Measurements from ENCODE around the gene HAPLN1.
"Not testable (repeated sequence)": the region's sequence is repeated elsewhere in the genome, so short reads cannot be mapped to it uniquely, and the experiment has no call there.

The HAPLN1 gene

DNA sequence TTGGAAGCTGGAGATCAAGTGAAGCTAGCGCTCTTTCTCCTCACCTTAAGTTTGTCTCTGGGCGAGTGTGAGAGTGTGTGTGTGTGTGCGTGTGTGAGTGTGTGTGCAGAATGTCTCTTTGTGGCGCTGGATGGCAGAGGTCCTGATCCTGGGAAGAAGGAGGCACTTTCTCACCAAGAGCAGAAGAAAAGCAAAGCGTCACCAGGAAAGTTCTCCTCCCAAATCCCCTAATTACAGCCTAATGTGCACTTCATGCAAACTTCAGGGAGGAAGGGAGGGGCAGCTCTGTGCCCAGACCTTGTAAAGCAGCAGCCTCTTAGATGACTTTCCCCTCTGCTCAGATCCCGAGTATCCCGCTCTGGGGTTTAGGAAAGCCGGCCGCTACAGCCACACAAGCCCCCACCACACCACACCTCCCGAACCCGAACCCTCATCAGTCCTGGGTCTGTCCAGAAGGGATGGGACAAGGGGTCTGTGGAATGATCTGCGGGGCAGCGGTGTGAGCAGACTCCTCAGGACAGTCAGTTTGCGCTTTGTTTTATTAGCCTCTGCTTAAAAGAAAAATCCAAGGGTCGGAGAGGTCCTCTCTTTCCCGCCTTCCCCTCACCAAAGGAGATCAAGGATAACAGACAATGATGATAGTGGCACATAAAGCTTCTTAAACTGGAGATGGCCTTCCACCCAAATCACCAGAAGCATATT is at the start of gene HAPLN1:
Gene HAPLN1, minus strand, starts transcription at position 20 of the 702 bp plus-strand sequence. CDS start 47,332 bp downstream, outside the sequence.
- H3K9me3 Mint-ChIP-seq: no peaks in the 10 kb centered on the region
- ATAC-seq (peak; percentile 33), DNase-seq (no peak)
- H3K27me3 Mint-ChIP-seq: peaks cover 46% of the 10 kb centered on the region
- no peak within 1 kb of the TSS for H3K27ac Mint-ChIP-seq
- peaks cover 12% of the 10 kb centered on the region for H3K4me1 Mint-ChIP-seq
- H3K4me3 Mint-ChIP-seq: peak within 1 kb of the TSS; percentile 83

DNA sequence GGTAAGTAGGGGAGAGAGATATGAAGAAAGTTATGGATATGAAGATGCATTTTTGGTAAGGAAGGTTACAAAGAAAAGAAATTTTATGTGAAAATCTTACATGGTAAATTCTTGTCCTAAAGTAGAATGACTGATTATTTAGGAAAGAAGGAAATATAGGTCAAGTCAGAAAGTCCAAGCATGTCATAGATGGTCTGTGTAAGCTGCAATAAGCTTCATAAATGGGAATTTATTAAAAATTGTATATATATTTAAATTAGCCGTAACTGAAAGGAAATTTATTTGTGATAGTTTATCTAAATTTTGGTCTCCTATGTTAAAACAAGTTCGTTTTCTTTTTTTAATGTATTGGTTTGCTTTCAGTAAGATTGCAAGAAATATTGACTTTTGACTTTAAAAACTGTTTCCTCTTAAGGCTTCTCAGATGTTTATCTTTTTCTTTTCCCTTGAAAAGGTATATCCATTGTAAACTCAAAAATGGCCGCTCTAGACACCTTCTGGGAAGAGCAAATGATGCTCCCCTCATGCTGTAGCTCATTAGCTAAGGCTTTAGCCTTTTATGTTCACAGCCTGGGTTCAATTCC is 46.8 kb upstream of the HAPLN1 start:
- ATAC-seq (no peak), DNase-seq (no peak)
- Mint-ChIP-seq H3K9me3 (peaks cover 0 to 16% of the 10 kb centered on the region in 2 donors), H3K27me3 (no peaks in the 10 kb centered on the region), H3K4me3 (no peak overlapping the region), H3K4me1 (no peaks in the 10 kb centered on the region), H3K27ac (no peak overlapping the region)

DNA sequence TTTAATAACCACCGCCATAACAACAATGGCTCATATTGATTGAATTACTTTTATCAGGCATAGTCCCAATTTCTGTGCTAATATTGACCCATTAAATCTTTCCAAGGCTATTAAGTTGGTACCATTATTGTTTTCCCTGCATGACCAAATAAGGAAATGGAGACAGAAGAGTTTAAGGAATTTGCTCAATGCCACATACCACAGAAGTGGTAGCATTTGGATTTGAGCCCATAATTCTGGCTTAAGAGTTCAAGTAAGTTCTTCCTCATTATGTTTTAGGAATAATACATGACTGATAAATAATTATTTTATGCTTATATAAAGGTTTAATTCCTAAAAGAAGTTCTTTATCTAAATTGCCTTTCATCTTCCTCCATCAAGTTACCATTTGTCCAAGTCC is 43.4 kb upstream of the HAPLN1 start:
- DNase-seq (no peak), ATAC-seq (no peak)
- Mint-ChIP-seq H3K4me3 (no peak overlapping the region), H3K27ac (no peak overlapping the region), H3K4me1 (no peaks in the 10 kb centered on the region), H3K9me3 (peaks cover 0 to 16% of the 10 kb centered on the region in 2 donors), H3K27me3 (no peaks in the 10 kb centered on the region)

DNA sequence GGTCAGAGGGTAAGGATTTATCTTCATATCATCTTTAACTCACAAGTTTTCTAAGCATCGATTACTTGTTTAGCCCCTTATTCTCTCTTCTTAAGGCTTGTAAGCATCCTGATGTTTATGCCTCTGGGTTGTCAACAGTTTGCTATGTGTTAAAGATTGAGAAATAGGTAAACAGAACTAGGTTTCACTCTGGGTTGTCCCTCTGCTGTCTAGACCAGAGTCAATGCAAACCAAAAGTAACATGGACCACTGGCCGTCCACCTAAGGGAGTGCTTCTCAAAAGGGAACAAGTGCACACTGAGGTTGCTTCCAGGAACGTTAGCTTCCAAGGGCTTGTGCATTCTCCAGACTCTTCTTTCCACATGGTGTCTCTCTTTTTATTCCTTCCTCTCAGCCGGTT is 39.9 kb upstream of the HAPLN1 start:
- no peaks in the 10 kb centered on the region for H3K4me1 Mint-ChIP-seq
- DNase-seq: no peak
- H3K27ac Mint-ChIP-seq: no peak overlapping the region
- peaks cover 4 to 8% of the 10 kb centered on the region in 2 donors for H3K9me3 Mint-ChIP-seq
- ATAC-seq: no peak
- no peak overlapping the region for H3K4me3 Mint-ChIP-seq
- no peaks in the 10 kb centered on the region for H3K27me3 Mint-ChIP-seq

DNA sequence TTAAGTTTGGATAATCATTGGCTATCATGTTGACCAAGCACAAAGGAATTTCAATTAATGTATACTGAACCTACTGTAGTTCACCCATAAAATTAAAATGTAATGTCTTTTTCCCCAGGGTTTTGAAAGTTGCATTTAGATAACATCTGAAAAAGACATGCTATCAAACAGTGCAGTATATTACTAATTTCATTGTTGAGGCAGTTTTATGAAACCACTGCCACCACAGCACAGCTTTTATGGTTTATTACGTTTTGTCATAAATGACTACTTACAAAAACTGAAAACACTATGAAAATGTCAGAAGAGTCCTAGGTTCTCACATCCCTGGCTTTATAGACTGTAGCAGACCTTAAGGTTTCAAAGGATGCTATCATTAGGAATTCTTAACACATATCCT is 32.0 kb upstream of the HAPLN1 start:
- no peaks in the 10 kb centered on the region for H3K4me1 Mint-ChIP-seq
- no peak overlapping the region for H3K4me3 Mint-ChIP-seq
- H3K27ac Mint-ChIP-seq: no peak overlapping the region
- DNase-seq (no peak), ATAC-seq (no peak)
- H3K9me3 Mint-ChIP-seq: peaks cover 9 to 17% of the 10 kb centered on the region in 2 donors
- no peaks in the 10 kb centered on the region for H3K27me3 Mint-ChIP-seq

DNA sequence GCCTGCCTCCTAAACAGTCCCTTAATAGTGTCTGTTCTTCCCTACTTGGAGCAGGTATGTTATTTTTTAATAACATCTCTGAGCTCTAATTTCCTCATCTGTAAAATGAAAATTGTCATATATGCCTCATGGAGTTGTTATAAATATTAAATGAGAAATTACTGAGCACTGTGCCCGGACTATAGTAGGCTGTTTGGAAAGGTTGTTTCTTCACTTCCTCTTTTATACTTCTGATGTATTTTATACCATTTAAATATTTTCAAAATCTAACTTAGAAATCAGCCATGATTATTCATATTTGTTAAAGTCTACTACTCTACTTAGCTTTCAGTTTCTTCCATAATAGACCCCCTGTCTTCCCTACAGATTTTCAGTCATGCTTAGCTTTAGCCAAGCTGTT is 30.5 kb upstream of the HAPLN1 start:
- no peak for ATAC-seq
- no peak for DNase-seq
- H3K27ac Mint-ChIP-seq: no peak overlapping the region
- no peaks in the 10 kb centered on the region for H3K27me3 Mint-ChIP-seq
- H3K4me1 Mint-ChIP-seq: no peaks in the 10 kb centered on the region
- no peak overlapping the region for H3K4me3 Mint-ChIP-seq
- H3K9me3 Mint-ChIP-seq: peaks cover 9 to 14% of the 10 kb centered on the region in 2 donors

DNA sequence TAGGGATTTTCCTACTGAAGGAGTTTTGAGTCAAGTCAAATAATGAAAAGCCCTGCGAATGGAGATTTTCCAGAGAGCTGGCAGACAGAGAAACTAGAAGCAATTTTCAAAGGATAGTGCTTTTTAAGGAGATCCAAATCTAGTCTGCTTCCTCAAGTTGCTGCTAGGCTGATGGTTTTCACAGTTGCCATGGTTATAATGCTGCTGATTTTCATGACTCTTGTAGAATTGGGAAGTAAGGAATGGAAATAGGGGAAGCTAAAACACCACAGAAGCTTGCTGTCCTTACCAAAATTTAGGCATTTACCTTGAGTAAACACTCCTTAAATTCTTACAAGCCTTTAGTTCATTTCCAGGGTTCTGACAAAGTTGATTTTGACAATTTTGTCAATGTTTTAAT is 30.1 kb upstream of the HAPLN1 start:
- Mint-ChIP-seq H3K27me3 (no peaks in the 10 kb centered on the region), H3K27ac (no peak overlapping the region), H3K9me3 (peaks cover 9% of the 10 kb centered on the region in 2 donors), H3K4me1 (no peaks in the 10 kb centered on the region), H3K4me3 (no peak overlapping the region)
- DNase-seq: no peak
- ATAC-seq: no peak

DNA sequence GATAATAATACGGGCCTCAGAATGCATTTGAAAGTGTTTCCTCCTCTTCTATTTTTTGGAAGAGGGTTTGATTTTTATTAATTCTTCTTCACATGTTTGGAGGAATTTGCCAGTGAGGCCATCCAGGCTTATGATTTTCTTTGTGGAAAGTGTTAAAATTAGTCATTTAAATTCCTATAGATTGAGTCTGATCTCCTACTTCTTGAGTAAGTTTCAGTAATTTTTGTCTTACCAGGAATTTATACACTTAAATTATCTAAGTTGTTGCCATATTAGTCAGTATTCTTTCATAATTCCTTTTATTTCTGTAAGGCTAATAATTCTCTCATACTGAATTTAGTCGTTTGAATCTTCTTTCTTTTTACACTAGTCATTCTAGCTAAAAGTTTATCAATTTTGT is 25.2 kb upstream of the HAPLN1 start:
- no peak overlapping the region for H3K27ac Mint-ChIP-seq
- DNase-seq: no peak
- no peak overlapping the region for H3K4me3 Mint-ChIP-seq
- peaks cover 9% of the 10 kb centered on the region in 2 donors for H3K9me3 Mint-ChIP-seq
- H3K27me3 Mint-ChIP-seq: no peaks in the 10 kb centered on the region
- H3K4me1 Mint-ChIP-seq: no peaks in the 10 kb centered on the region
- no peak for ATAC-seq

DNA sequence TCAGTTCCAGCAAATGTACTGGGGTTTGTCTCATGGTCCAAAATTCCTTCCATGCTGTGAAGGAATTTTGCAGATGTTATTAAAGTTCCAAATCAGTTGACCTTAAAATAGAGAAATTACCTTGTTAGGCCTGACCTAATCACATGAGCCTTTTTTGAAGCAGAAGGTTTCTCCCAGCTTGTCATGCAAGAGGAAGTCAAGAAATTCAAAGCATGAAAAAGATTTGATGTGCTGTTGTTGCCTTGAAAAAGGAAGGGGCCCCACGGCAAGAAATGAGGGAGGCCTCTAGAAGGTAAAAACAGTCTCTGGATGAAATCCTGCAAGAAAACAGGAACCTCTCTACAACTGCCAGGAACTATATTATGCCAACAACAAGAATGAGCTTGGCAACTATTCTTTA is 24.2 kb upstream of the HAPLN1 start:
- H3K27me3 Mint-ChIP-seq: no peaks in the 10 kb centered on the region
- DNase-seq (no peak), ATAC-seq (no peak)
- no peak overlapping the region for H3K27ac Mint-ChIP-seq
- no peak overlapping the region for H3K4me3 Mint-ChIP-seq
- H3K9me3 Mint-ChIP-seq: peaks cover 6 to 8% of the 10 kb centered on the region in 2 donors
- no peaks in the 10 kb centered on the region for H3K4me1 Mint-ChIP-seq

DNA sequence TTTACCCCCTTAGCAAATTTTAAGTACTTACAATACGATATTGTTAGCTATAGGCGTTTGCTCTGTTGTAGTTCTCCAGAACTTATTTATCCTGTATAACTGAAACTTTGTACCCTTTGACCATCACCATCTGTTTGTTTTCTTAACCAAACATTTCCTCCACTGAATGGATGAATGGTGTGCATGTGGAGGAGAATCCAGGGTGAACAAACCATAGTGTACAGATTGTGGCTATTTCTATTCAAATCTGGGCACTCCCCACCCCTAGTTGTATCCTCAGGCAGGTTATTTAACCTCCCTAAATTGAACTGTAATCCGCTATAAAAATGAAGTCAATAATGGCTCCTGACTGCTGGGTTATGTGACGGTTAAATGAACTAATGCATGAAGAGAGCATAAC is 21.4 kb upstream of the HAPLN1 start:
- ATAC-seq (no peak), DNase-seq (no peak)
- no peaks in the 10 kb centered on the region for H3K4me1 Mint-ChIP-seq
- H3K27me3 Mint-ChIP-seq: no peaks in the 10 kb centered on the region
- no peak overlapping the region for H3K27ac Mint-ChIP-seq
- H3K9me3 Mint-ChIP-seq: no peaks in the 10 kb centered on the region
- no peak overlapping the region for H3K4me3 Mint-ChIP-seq

DNA sequence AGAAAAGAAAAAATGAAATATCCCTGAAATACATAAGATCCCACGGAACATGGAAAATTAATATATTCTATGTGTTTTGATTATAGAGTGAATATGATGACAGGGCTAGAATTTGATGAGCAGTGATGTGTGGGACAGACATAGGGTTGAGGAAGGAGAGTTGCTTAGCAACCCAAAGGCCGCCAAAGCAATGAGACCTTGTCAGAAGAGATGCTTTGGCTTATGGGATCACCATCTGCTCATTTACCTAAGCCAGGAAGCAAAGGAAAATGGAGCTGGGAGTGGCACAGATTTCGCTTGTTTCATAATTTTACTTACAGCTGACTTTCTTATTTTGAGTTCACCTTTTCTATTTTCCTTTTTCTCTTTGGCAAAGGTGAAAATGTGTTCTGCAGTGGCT is 20.9 kb upstream of the HAPLN1 start:
- no peak overlapping the region for H3K4me3 Mint-ChIP-seq
- H3K27ac Mint-ChIP-seq: no peak overlapping the region
- H3K27me3 Mint-ChIP-seq: no peaks in the 10 kb centered on the region
- no peak for DNase-seq
- H3K4me1 Mint-ChIP-seq: no peaks in the 10 kb centered on the region
- H3K9me3 Mint-ChIP-seq: no peaks in the 10 kb centered on the region
- ATAC-seq: no peak

DNA sequence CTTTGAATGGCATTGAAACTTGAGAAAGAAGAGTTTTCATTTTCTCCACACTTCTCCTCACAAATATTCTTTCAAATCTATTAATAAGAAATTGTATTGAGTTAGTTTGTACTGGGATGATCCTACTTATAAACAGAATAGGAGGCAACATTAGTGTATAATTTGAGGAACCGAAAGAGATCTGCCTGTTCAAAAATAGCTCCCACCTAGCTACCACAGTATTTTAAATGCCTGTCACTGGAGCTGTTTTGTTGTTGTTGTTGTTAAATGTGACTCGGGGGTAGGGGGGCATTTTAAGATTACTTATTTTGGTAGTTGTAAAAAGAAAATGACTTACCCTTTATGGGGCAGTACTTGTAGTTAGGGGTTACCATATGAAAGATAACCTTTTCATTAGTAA is 20.1 kb upstream of the HAPLN1 start:
- Mint-ChIP-seq H3K27me3 (no peaks in the 10 kb centered on the region), H3K27ac (no peak overlapping the region), H3K9me3 (no peaks in the 10 kb centered on the region), H3K4me1 (no peaks in the 10 kb centered on the region), H3K4me3 (no peak overlapping the region)
- ATAC-seq (no peak), DNase-seq (no peak)

DNA sequence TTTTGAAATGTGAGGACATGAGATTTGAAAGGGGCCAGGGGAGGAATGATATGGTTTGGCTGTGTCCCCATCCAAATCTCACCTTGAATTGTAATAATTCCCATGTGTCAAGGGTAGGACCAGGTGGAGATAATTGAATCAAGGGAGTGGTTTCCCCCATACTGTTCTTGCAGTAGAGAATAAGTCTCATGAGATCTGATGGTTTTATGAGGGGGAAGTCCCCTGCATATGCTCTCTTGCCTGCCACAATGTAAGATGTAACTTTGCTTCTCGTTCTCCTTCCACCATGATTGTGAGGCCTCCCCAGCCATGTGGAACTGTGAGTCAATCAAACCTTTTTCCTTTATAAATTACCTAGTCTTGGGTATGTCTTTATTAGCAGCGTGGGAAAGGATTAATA is 15.5 kb upstream of the HAPLN1 start:
- not testable (repeated sequence) for ATAC-seq, H3K4me1 Mint-ChIP-seq, H3K27ac Mint-ChIP-seq, DNase-seq, H3K27me3 Mint-ChIP-seq, H3K4me3 Mint-ChIP-seq
- peaks cover 0 to 12% of the 10 kb centered on the region in 2 donors for H3K9me3 Mint-ChIP-seq

DNA sequence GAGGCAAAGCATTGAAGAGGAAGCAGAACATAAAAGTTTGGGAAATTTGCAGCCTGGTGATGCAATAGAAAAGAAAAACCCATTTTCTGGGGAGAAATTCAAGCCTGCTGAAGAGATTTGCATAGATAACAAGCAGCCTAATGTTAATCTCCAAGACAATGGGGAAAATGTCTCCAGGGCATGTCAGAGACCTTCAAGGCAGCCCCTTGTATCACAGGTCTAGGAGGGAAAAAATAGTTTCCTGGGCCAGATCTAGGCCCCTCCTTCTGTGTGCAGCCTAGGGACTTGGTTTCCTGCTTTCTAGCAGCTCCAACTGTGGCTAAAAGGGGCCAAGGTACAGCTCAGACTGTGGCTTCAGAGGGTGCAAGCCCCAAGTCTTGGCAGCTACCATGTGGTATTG is 14.4 kb upstream of the HAPLN1 start:
- peaks cover 0 to 12% of the 10 kb centered on the region in 2 donors for H3K9me3 Mint-ChIP-seq
- not testable (repeated sequence) for H3K4me1 Mint-ChIP-seq, H3K27me3 Mint-ChIP-seq, H3K4me3 Mint-ChIP-seq, H3K27ac Mint-ChIP-seq, DNase-seq, ATAC-seq

DNA sequence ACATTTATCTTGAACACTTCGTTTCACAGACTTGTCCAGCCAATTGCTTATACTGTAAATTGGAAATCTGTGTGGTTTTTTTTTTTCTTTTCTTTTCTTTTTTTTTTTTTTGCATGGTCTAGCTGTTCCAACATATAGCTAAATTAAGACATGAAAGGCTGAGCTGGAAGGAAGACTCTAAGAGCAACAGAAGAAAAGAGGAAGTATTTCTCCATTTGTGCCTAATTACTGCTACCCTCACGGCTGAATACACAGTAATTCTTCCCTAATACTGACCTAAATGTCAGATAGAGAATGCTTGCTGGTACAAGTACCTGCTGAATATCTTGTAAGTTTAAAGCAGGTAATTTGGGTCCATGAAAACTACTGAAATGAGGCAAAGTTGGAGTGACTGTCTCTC is 11.0 kb upstream of the HAPLN1 start:
- ATAC-seq (no peak), DNase-seq (no peak)
- Mint-ChIP-seq H3K27me3 (peaks cover 14% of the 10 kb centered on the region), H3K27ac (no peak overlapping the region), H3K4me3 (no peak overlapping the region), H3K9me3 (peaks cover 0 to 12% of the 10 kb centered on the region in 2 donors), H3K4me1 (no peaks in the 10 kb centered on the region)

DNA sequence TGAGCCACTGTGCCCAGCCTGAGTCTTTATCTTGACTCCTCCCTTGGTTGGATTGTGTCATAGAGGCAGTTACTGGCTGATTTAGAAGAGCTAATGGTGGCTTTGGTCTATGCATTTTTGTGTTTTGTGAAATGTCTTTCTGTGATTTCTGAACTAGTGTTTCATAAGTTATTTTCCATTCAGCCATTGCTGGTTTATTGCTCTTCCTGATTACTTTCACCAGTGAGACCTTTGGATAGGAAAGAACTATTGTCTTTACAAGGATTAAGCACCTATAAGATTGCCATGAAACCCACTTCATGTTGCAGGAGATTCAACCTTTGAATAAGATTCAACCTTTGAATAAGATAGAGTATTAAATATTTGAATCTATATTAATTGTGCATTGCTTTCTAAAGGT is 8.7 kb upstream of the HAPLN1 start:
- ATAC-seq: no peak
- Mint-ChIP-seq H3K9me3 (peaks cover 0 to 5% of the 10 kb centered on the region in 2 donors), H3K27me3 (peaks cover 16% of the 10 kb centered on the region)

DNA sequence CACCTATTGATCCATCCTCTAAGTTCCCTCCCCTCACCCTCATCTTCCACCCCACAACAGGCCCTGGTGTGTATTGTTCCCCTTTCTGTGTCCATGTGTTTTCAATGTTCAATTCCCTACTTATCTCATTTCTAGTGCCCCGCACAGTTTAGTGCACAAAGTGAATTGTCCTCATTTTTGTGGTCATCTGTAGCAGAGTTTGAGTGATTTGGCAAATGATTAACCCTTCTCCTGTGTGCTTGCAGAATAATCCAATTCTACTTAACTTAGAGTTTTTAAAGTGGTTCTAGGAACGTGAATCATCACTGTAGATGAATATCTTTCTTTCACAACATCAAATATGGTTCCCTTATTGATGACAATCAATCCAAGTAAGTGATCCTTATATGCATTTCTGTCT is 6.3 kb upstream of the HAPLN1 start:
- peaks cover 6% of the 10 kb centered on the region for H3K4me1 Mint-ChIP-seq
- peaks cover 35% of the 10 kb centered on the region for H3K27me3 Mint-ChIP-seq
- H3K9me3 Mint-ChIP-seq: no peaks in the 10 kb centered on the region
- ATAC-seq (no peak), DNase-seq (no peak)
- H3K27ac Mint-ChIP-seq: no peak overlapping the region
- H3K4me3 Mint-ChIP-seq: no peak overlapping the region

More for the DNA sequence above, 8.7 kb upstream of the HAPLN1 start:
- Mint-ChIP-seq H3K27ac (no peak overlapping the region), H3K4me3 (no peak overlapping the region), H3K4me1 (no peaks in the 10 kb centered on the region)
- DNase-seq: no peak

All from stimulated activated naive CD8-positive, alpha-beta T cell treated with anti-CD3 and anti-CD28 coated beads, Interleukin-15, amount 100 ng/mL, for 72 hours (primary cell).